Neuronal stem cell (in vitro differentiated cells): ENCODE results near the gene SH3YL1.

Experiments
- DNase-seq: peaks from one replicate; pipeline ENCODE4 v3.0.0-alpha.2; 2013; ENCODE audit warnings: low spot score
- H2AFZ ChIP-seq: one replicate; pipeline ENCODE4 v1.6.1; 2013; ENCODE audit warnings: mild to moderate bottlenecking, low read length, inconsistent platforms
- H2AK5ac ChIP-seq: 2 replicates; pipeline ENCODE4 v1.6.1; 2013; ENCODE audit warnings: low read depth, mild to moderate bottlenecking, inconsistent platforms, low read length, moderate library complexity, mixed read lengths
- H2BK120ac ChIP-seq: 2 replicates; pipeline ENCODE4 v1.6.1; 2013; ENCODE audit warnings: low read depth, mild to moderate bottlenecking, inconsistent platforms, low read length, moderate library complexity, mixed read lengths
- H2BK12ac ChIP-seq: one replicate; pipeline ENCODE4 v1.6.1; 2013; ENCODE audit warnings: low read length, inconsistent platforms
- H2BK15ac ChIP-seq: 2 replicates; pipeline ENCODE4 v1.6.1; 2013; ENCODE audit warnings: mild to moderate bottlenecking, low read length, inconsistent platforms, mixed read lengths
- H2BK5ac ChIP-seq: one replicate; pipeline ENCODE4 v1.6.1; 2013; ENCODE audit warnings: inconsistent platforms, mild to moderate bottlenecking, low read length, moderate library complexity
- H3K14ac ChIP-seq: one replicate; pipeline ENCODE4 v1.6.1; 2013; ENCODE audit warnings: low read length, inconsistent platforms
- H3K18ac ChIP-seq: 2 replicates; pipeline ENCODE4 v1.6.1; 2013; ENCODE audit warnings: low read length, inconsistent platforms
- H3K23ac ChIP-seq: 2 replicates; pipeline ENCODE4 v1.6.1; 2013; ENCODE audit warnings: low read depth, mild to moderate bottlenecking, mixed read lengths, low read length, inconsistent platforms; ENCODE audit not compliant: poor library complexity
- H3K27ac ChIP-seq: replicated peaks from 3 replicates; pipeline ENCODE4 v1.5.1; 2013; ENCODE audit warnings: low read length, inconsistent platforms
- H3K27me3 ChIP-seq, 3 experiments: 2 replicates each; pipeline ENCODE4 v1.6.1; 2013; ENCODE audit warnings: low read length in 3 of 3, mild to moderate bottlenecking in 2 of 3, inconsistent platforms in 1 of 3, low read depth in 1 of 3, mixed read lengths in 1 of 3, moderate library complexity in 1 of 3; ENCODE audit not compliant: control insufficient read depth in 3 of 3, insufficient read depth in 3 of 3
- H3K36me3 ChIP-seq, 2 donors: replicated peaks in 1 of 2; 2 replicates each; pipeline ENCODE4 v1.6.1; 2013; ENCODE audit warnings: low read length in 2 of 2; ENCODE audit not compliant: control insufficient read depth in 2 of 2, insufficient read depth in 2 of 2
- H3K4ac ChIP-seq: 2 replicates; pipeline ENCODE4 v1.6.1; 2013; ENCODE audit warnings: inconsistent platforms, mild to moderate bottlenecking, low read length, moderate library complexity
- H3K4me1 ChIP-seq, 2 donors: 1 replicate in 1 of 2; 2 replicates in 1 of 2; pipeline ENCODE4 v1.6.1; 2013; ENCODE audit warnings: low read length in 2 of 2, low read depth in 1 of 2; ENCODE audit not compliant: control insufficient read depth in 2 of 2, insufficient read depth in 1 of 2
- H3K4me2 ChIP-seq: one replicate; pipeline ENCODE4 v1.6.1; 2013; ENCODE audit warnings: mild to moderate bottlenecking, low read length, inconsistent platforms; ENCODE audit not compliant: insufficient read depth, poor library complexity, severe bottlenecking
- H3K4me3 ChIP-seq, 2 donors: 2 replicates each; pipeline ENCODE4 v1.5.1; 2013; ENCODE audit warnings: low read length in 2 of 2, mild to moderate bottlenecking in 2 of 2, inconsistent platforms in 1 of 2, moderate library complexity in 1 of 2
- H3K79me1 ChIP-seq: one replicate; pipeline ENCODE4 v1.6.1; 2013; ENCODE audit warnings: low read depth, mild to moderate bottlenecking, inconsistent platforms, low read length, moderate library complexity
- H3K9ac ChIP-seq: one replicate; pipeline ENCODE4 v1.6.1; 2013; ENCODE audit warnings: mild to moderate bottlenecking, low read depth, low read length, inconsistent platforms; ENCODE audit not compliant: poor library complexity
- H3K9me3 ChIP-seq, 2 donors: replicated peaks in 1 of 2; 2 replicates each; pipeline versions ENCODE3 to v1.6.1; 2013; ENCODE audit warnings: low read length in 2 of 2, mild to moderate bottlenecking in 2 of 2, inconsistent platforms in 1 of 2, low read depth in 1 of 2, mixed read lengths in 1 of 2, moderate library complexity in 1 of 2; ENCODE audit not compliant: control insufficient read depth in 2 of 2, insufficient read depth in 1 of 2
- H4K8ac ChIP-seq: one replicate; pipeline ENCODE4 v1.6.1; 2013; ENCODE audit warnings: low read depth, mild to moderate bottlenecking, inconsistent platforms, low read length, moderate library complexity
- H4K91ac ChIP-seq: one replicate; pipeline ENCODE4 v1.6.1; 2013; ENCODE audit warnings: low read length, low read depth, mild to moderate bottlenecking, inconsistent platforms; ENCODE audit not compliant: poor library complexity
- WGBS, 2 donors: extraction: QIAGEN DNeasy Blood & Tissue Kit; methylation state at CpG; one replicate each; pipeline ENCODE4 v1.1.7; 2013; ENCODE audit warnings: missing lambda C conversion rate in 2 of 2, mixed read lengths in 1 of 2; ENCODE audit not compliant: insufficient read length in 2 of 2, insufficient replicate concordance in 1 of 2; ENCODE audit errors: extremely low coverage in 2 of 2; 5-methylcytosine and 5-hydroxymethylcytosine counted together

The SH3YL1 gene

GRCh38 chr2:213932-214693, 49.7 kb downstream of the SH3YL1 start:
- H2AK5ac ChIP-seq: no peak overlapping the region

DNA sequence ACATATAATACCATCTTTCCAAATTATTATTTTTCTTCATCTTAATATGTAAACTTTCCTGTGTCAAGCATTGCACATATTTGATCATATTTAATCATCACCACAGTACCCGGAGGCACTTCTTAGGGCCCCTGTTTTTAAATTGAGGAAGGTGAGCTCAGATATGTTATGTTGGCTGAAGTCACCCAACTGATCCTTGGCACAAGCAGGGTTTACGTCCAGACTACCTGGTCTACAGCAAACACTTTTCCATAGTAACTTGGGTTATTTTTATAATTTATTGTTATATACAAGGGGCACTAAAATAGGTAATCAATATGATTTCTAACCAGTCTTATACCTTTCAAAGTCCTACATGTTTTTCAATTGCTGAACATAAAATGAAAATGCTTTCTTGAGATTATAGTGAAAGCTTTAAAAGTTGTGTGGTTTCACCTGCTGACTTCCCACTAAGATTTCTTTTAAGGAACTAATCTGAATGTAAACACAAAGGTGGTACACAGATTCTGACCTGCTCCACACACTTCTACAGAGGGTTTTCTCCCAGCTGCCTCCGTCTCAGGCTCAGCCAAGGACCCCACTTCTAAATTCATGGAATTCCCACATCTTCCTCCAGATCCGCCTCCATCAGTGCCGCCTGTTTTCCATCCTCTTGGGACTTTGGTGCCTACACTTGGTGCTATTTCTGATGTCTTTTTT, 52.2 kb downstream of the SH3YL1 start:
- Histone ChIP-seq H3K9ac (no peak overlapping the region), H2BK5ac (no peak overlapping the region), H4K91ac (no peak overlapping the region), H2AFZ (no peak overlapping the region), H3K79me1 (no peaks in the 10 kb centered on the region), H2BK15ac (no peak overlapping the region), H3K27me3 (no peaks in the 10 kb centered on the region), H2BK120ac (no peak overlapping the region), H3K4ac (no peak overlapping the region), H4K8ac (no peak overlapping the region), H3K4me2 (no peak overlapping the region), H3K23ac (no peak overlapping the region), H3K27ac (no peak overlapping the region), H2BK12ac (no peak overlapping the region), H3K9me3 (peaks cover 2 to 6% of the 10 kb centered on the region in 2 donors), H3K36me3 (no peaks in the 10 kb centered on the region), H3K14ac (no peak overlapping the region), H3K4me1 (no peaks in the 10 kb centered on the region), H3K4me3 (no peak overlapping the region), H2AK5ac (no peak overlapping the region), H3K18ac (no peak overlapping the region)
- DNase-seq: no peak
- no CpG with 5 or more reads among the region's 5 CpGs for WGBS, 2 donors

More at GRCh38 chr2:213932-214693, 49.7 kb downstream of the SH3YL1 start:
- Histone ChIP-seq H2BK12ac (no peak overlapping the region), H2BK15ac (no peak overlapping the region), H3K4me3 (peak overlapping the region in 1 of 2 donors; percentile 6), H4K91ac (no peak overlapping the region), H2BK120ac (no peak overlapping the region), H2BK5ac (no peak overlapping the region), H3K9ac (no peak overlapping the region), H3K14ac (no peak overlapping the region), H3K4me1 (no peaks in the 10 kb centered on the region), H3K27me3 (no peaks in the 10 kb centered on the region), H2AFZ (no peak overlapping the region), H3K27ac (no peak overlapping the region), H3K36me3 (peaks cover 0 to 24% of the 10 kb centered on the region in 2 donors), H3K23ac (no peak overlapping the region), H3K9me3 (peaks cover 2 to 6% of the 10 kb centered on the region in 2 donors), H4K8ac (no peak overlapping the region), H3K18ac (peak overlapping the region; percentile 21), H3K4me2 (no peak overlapping the region), H3K79me1 (no peaks in the 10 kb centered on the region), H3K4ac (no peak overlapping the region)
- no peak for DNase-seq
- WGBS, 2 donors: no CpG with 5 or more reads among the region's 43 CpGs

DNA sequence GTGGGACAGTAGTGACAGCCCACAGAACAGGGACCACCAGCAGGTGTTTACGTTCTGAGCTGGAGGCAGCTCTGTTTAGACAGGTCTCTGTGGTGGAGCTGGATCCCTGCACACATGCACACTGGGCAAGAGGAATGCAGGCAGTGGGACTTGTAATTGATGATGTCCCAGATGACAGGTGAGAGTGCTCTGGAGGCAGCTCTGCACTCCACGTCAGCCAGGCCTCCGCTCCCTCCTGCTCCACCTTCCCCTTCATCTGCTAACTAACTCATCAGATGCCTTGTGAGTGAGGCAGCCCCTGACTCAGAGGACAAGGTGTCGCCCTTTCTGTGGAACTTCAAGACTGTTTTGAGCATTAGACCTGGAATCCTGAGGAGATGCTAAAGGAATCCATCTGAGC, 53.2 kb downstream of the SH3YL1 start:
- peak overlapping the region; percentile 7 for H3K9ac ChIP-seq
- no peaks in the 10 kb centered on the region for H3K27me3 ChIP-seq
- H2AFZ ChIP-seq: peak overlapping the region; percentile 9
- H3K18ac ChIP-seq: no peak overlapping the region
- H3K4me3 ChIP-seq: no peak overlapping the region
- no peak overlapping the region for H2BK5ac ChIP-seq
- H3K79me1 ChIP-seq: no peaks in the 10 kb centered on the region
- no peak for DNase-seq
- H4K91ac ChIP-seq: no peak overlapping the region
- no peak overlapping the region for H3K4ac ChIP-seq
- H2BK12ac ChIP-seq: no peak overlapping the region
- no peak overlapping the region for H3K4me2 ChIP-seq
- peaks cover 2 to 6% of the 10 kb centered on the region in 2 donors for H3K9me3 ChIP-seq
- no peak overlapping the region for H2BK15ac ChIP-seq
- H2BK120ac ChIP-seq: no peak overlapping the region
- no CpG with 5 or more reads among the region's 4 CpGs for WGBS, 2 donors
- no peak overlapping the region for H3K14ac ChIP-seq
- no peaks in the 10 kb centered on the region for H3K36me3 ChIP-seq
- no peak overlapping the region for H3K27ac ChIP-seq
- H3K4me1 ChIP-seq: no peaks in the 10 kb centered on the region
- no peak overlapping the region for H4K8ac ChIP-seq
- peak overlapping the region; percentile 60 for H2AK5ac ChIP-seq
- H3K23ac ChIP-seq: no peak overlapping the region

DNA sequence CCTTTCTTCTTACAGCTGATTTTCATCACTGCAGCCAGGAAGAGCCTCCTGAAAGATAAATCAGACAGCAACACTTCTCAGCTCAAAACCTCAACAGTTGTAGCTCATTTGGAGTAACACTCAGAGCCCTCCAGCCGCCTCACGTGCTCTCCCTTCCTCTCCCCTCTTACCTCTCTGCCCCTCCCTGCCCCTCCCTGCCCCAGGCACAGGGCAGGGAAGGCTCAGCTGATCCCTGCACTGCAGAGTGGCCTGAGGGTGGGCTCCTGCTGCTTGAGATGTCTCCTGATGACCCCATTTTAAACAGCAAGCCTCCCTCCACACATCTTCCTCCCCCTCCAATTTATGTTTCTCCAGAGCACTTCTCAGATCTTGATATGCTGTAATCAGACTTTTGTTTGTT, 54.4 kb downstream of the SH3YL1 start:
- Histone ChIP-seq H3K4me1 (no peaks in the 10 kb centered on the region), H2BK120ac (no peak overlapping the region), H2BK15ac (no peak overlapping the region), H3K4me3 (no peak overlapping the region), H3K4me2 (no peak overlapping the region), H3K27ac (no peak overlapping the region), H3K9me3 (peaks cover 2 to 6% of the 10 kb centered on the region in 2 donors), H3K79me1 (no peaks in the 10 kb centered on the region), H3K14ac (no peak overlapping the region), H2BK5ac (no peak overlapping the region), H2BK12ac (no peak overlapping the region), H3K36me3 (no peaks in the 10 kb centered on the region), H2AFZ (peak overlapping the region; percentile 2), H4K91ac (no peak overlapping the region), H3K9ac (no peak overlapping the region), H3K18ac (no peak overlapping the region), H3K23ac (no peak overlapping the region), H3K27me3 (no peaks in the 10 kb centered on the region), H3K4ac (no peak overlapping the region), H4K8ac (no peak overlapping the region), H2AK5ac (no peak overlapping the region)
- no peak for DNase-seq
- WGBS, 2 donors: no CpG with 5 or more reads among the region's 2 CpGs
